Nephron progenitor cell (in vitro differentiated cells): ENCODE data around the gene SYNE2.

Experiments
- DNase-seq: peaks from one replicate; pipeline ENCODE4 v3.0.0; 2021
- H3K27ac Mint-ChIP-seq: 2 replicates; pipeline ENCODE4 v1.8.0; 2021; ENCODE audit warnings: mild to moderate bottlenecking, moderate library complexity, mixed read lengths
- H3K27me3 Mint-ChIP-seq: 2 replicates; pipeline ENCODE4 v1.8.0; 2021; ENCODE audit warnings: mild to moderate bottlenecking, low read depth, mixed read lengths; ENCODE audit not compliant: poor library complexity
- H3K36me3 Mint-ChIP-seq: 2 replicates; pipeline ENCODE4 v1.8.0; 2021; ENCODE audit warnings: low read depth, mixed read lengths
- H3K4me1 Mint-ChIP-seq: 2 replicates; pipeline ENCODE4 v1.8.0; 2021; ENCODE audit warnings: mixed read lengths
- H3K4me3 Mint-ChIP-seq: 2 replicates; pipeline ENCODE4 v1.8.0; 2021; ENCODE audit warnings: mild to moderate bottlenecking, moderate library complexity, mixed read lengths
- H3K9me3 Mint-ChIP-seq: 2 replicates; pipeline ENCODE4 v1.8.0; 2021; ENCODE audit warnings: mild to moderate bottlenecking, moderate library complexity, mixed read lengths
- TF ChIP-seq, protein P1 (sequence below): fragments of 200-600 bp; sonication (generic); IDR thresholded peaks from 2 replicates; pipeline ENCODE4 v1.5.0; 2021; ENCODE audit warnings: antibody characterized with exemption

The SYNE2 gene

DNA sequence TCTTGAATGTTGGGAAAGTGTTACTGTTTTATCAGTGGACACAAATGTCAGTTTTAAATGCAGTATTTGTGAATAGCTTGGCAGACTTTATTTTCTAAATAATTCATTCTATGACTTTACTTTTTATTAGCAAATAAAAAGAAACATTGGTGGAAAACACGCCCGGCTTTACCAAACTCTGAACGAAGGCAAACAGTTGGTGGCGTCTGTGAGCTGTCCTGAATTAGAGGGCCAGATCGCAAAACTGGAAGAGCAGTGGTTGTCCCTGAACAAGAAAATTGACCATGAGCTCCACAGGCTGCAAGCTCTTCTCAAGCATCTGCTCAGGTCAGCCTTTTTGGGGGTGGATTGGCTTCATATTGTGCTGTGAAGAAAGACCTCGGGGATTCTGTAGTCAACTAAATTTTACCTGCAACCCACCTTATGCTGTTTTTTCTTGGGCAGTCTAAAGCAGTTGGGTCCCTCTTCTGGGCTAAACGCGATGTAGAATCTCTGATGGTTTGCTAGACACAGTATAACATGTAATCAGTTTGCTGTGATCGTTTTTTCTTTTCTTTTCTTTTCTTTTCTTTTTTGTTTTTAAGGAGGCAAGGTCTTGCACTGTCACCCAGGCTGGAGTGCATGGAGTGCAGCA lies 285.0 kb downstream of the SYNE2 start:
- Mint-ChIP-seq H3K9me3 (no peaks in the 10 kb centered on the region), H3K4me3 (no peak overlapping the region), H3K27ac (no peak overlapping the region), H3K4me1 (no peaks in the 10 kb centered on the region), H3K27me3 (no peaks in the 10 kb centered on the region), H3K36me3 (peaks cover 43% of the 10 kb centered on the region)
- DNase-seq: no peak
- TF ChIP-seq, protein P1, sequence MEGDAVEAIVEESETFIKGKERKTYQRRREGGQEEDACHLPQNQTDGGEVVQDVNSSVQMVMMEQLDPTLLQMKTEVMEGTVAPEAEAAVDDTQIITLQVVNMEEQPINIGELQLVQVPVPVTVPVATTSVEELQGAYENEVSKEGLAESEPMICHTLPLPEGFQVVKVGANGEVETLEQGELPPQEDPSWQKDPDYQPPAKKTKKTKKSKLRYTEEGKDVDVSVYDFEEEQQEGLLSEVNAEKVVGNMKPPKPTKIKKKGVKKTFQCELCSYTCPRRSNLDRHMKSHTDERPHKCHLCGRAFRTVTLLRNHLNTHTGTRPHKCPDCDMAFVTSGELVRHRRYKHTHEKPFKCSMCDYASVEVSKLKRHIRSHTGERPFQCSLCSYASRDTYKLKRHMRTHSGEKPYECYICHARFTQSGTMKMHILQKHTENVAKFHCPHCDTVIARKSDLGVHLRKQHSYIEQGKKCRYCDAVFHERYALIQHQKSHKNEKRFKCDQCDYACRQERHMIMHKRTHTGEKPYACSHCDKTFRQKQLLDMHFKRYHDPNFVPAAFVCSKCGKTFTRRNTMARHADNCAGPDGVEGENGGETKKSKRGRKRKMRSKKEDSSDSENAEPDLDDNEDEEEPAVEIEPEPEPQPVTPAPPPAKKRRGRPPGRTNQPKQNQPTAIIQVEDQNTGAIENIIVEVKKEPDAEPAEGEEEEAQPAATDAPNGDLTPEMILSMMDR: no peak

DNA sequence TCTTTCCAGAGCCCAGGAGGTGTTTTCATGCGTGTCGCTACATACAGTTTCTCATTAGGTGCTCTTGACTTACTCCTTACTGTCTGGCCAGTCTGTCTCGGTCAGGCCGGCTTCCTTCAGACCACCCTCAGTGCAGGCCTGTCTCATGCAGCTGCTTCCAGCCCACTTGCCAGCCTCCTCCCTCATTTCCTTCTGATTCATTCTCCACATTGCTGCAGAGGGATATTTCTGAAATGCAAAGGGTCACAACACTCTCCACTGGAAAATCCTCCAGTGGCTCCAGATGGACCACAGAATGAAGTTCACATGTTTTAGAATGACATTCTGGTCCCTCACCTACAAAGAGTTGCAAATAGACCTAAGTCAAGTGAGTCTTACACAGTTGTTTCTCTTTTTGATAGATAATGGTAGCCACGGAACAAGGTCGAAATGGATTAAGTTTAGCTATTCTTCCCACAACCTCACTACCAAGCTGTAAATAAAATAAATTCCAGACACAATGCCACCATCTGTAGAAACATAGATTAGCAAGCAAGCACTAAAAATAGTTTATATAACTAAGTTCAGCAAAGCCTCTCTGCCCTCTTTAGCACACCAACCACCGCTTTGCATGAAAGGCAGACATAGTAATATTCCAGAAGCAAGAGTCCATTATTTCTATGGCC lies 294.5 kb downstream of the SYNE2 start:
- Mint-ChIP-seq H3K36me3 (peaks cover 29% of the 10 kb centered on the region), H3K4me3 (no peak overlapping the region), H3K27ac (no peak overlapping the region), H3K27me3 (peaks cover 3% of the 10 kb centered on the region), H3K4me1 (no peaks in the 10 kb centered on the region), H3K9me3 (no peaks in the 10 kb centered on the region)
- TF ChIP-seq, protein P1: no peak
- no peak for DNase-seq

DNA sequence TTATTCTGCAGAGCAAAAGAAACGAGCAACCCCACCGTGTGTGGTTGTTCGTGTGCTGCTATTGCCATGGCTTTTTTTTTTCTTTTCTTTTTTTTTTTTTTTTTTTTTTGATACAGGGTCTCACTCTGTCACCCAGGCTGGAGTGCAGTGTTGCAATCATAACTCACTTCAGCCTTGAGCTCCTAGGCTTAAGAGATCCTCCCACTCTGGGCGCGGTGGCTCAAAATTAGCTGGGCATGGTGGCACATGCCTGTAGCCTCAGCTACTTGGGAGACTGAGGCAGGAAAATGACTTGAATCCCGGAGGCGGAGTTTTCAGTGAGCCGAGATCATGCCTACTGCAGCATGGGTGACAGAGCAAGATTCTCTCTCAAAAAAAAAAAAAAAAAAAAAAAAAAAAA lies 297.1 kb downstream of the SYNE2 start:
- TF ChIP-seq, protein P1: no peak
- DNase-seq: no peak
- H3K36me3 Mint-ChIP-seq: peaks cover 40% of the 10 kb centered on the region
- peaks cover 3% of the 10 kb centered on the region for H3K27me3 Mint-ChIP-seq
- H3K4me1 Mint-ChIP-seq: no peaks in the 10 kb centered on the region
- H3K9me3 Mint-ChIP-seq: no peaks in the 10 kb centered on the region
- H3K4me3 Mint-ChIP-seq: no peak overlapping the region
- no peak overlapping the region for H3K27ac Mint-ChIP-seq

DNA sequence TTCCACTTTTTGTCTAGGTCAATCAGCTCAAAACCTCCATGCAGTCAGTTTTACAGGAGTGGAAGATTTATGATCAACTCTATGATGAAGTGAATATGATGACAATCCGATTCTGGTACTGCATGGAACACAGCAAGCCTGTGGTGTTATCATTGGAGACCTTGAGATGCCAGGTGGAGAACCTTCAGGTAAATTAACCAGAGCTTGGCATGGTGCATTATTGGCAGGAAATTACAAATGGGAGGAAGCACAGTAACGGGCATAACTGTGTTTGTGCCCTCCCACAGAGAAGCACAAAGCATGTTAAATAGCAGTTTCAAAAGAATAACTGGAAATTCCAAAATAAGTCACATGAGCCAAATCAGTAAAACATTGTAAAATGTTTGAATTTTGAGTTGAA lies 305.8 kb downstream of the SYNE2 start:
- DNase-seq: no peak
- TF ChIP-seq, protein P1: no peak
- Mint-ChIP-seq H3K36me3 (peaks cover 42% of the 10 kb centered on the region), H3K4me3 (no peak overlapping the region), H3K9me3 (no peaks in the 10 kb centered on the region), H3K27me3 (peaks cover 5% of the 10 kb centered on the region), H3K4me1 (no peaks in the 10 kb centered on the region), H3K27ac (no peak overlapping the region)

DNA sequence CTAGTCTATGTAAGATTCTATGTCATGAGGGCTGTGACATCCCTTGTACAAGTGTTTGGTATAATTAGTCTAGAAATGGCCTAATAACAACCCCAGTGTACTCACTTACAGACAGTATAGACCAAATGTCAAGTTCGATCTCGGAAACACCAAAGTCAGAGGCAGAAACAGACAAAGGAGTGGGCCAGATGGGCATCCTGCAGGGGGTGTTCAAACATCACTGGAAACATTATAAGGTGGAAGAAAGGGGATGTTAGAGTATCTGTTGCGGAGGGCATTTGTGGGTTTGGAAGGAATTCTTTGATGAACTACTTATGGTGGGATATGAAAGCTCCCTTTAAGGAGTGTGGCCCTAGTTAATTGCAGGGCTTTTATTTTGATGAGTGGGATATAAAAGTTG lies 306.8 kb downstream of the SYNE2 start:
- no peak for DNase-seq
- Mint-ChIP-seq H3K9me3 (no peaks in the 10 kb centered on the region), H3K27me3 (peaks cover 5% of the 10 kb centered on the region), H3K36me3 (peaks cover 39% of the 10 kb centered on the region), H3K4me1 (no peaks in the 10 kb centered on the region), H3K27ac (peak overlapping the region; percentile 12), H3K4me3 (no peak overlapping the region)
- TF ChIP-seq, protein P1: no peak

DNA sequence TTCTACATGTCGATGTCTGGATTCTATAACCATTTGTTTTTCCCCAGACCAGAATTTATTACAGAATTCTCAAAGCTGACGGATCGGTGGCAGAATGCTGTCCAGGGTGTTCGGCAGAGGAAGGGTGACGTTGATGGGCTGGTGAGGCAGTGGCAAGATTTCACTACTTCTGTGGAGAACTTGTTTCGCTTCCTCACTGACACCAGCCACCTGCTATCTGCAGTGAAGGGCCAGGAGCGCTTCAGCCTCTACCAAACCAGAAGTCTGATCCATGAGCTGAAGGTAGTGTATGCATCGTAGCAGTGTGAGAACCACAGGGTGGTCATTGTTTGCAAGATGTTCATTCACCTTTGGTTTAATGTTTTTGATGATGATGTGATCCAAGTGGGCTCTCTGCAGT lies 317.4 kb downstream of the SYNE2 start:
- Mint-ChIP-seq H3K9me3 (no peaks in the 10 kb centered on the region), H3K4me1 (no peaks in the 10 kb centered on the region), H3K4me3 (no peak overlapping the region), H3K27ac (no peak overlapping the region), H3K27me3 (no peaks in the 10 kb centered on the region), H3K36me3 (peaks cover 31% of the 10 kb centered on the region)
- DNase-seq: no peak
- TF ChIP-seq, protein P1: no peak
